Measurements from ENCODE around the gene GOLM1. TPM values are rescaled to one million over a fixed set of nuclear protein-coding genes. Genes with fewer than 3 reads are reported as not detected.

Gene GOLM1
- total and polyA plus RNA-seq, 4 donors: 21.7 to 55.2 (median 35.7) TPM

- no peak for TF ChIP-seq CTCF (IDR thresholded peaks at IDR 0.05; ENCODE audit: control extremely low read depth, extremely low read depth)
- ATAC-seq (ENCODE audit: insufficient read depth, low FRiP score) (peak; percentile 87), DNase-seq (peak; percentile 66 to 70 (median 69))
- H3K9ac ChIP-seq (ENCODE audit: insufficient read depth in 1 of 2, low read length in 2 of 2): peak overlapping the region in 1 of 2 donors; percentile 55
- peaks cover 0 to 14% (median 7%) of the 10 kb centered on the region in 5 donors for H3K4me1 ChIP-seq (ENCODE audit: control insufficient read depth in 5 of 5, insufficient read depth in 5 of 5, low read length in 5 of 5)
- no peaks in the 10 kb centered on the region for H3K36me3 ChIP-seq (ENCODE audit: control insufficient read depth in 4 of 4, insufficient read depth in 4 of 4, low read length in 4 of 4)
- peaks cover 0 to 2% (median 0%) of the 10 kb centered on the region in 4 donors for H3K9me3 ChIP-seq (ENCODE audit: control insufficient read depth in 4 of 4, insufficient read depth in 3 of 4, low read length in 3 of 4)
- 52 to 63% methylated on average over 8 of the region's 8 CpGs for WGBS, 2 donors
- H3K4me3 ChIP-seq: no peak overlapping the region
- H3K27me3 ChIP-seq (ENCODE audit: control insufficient read depth in 3 of 3, insufficient read depth in 3 of 3, low read length in 2 of 3): no peaks in the 10 kb centered on the region
- H3K27ac ChIP-seq (ENCODE audit: low read depth in 1 of 2, low read length in 1 of 2): no peak overlapping the region
These were observed 5.4 kb downstream of the GOLM1 start for GRCh38 chr9:86093788-86094555.

GRCh38 chr9:86091477-86091876, 7.9 kb downstream of the GOLM1 start:
- DNase-seq: no peak
- Histone ChIP-seq H3K27me3 (ENCODE audit: control insufficient read depth in 3 of 3, insufficient read depth in 3 of 3, low read length in 2 of 3) (no peaks in the 10 kb centered on the region), H3K4me3 (no peak overlapping the region), H3K4me1 (ENCODE audit: control insufficient read depth in 5 of 5, insufficient read depth in 5 of 5, low read length in 5 of 5) (peaks cover 0 to 4% (median 0%) of the 10 kb centered on the region in 5 donors), H3K27ac (ENCODE audit: low read depth in 1 of 2, low read length in 1 of 2) (no peak overlapping the region), H3K9ac (ENCODE audit: insufficient read depth in 1 of 2, low read length in 2 of 2) (no peak overlapping the region), H3K36me3 (ENCODE audit: control insufficient read depth in 4 of 4, insufficient read depth in 4 of 4, low read length in 4 of 4) (no peaks in the 10 kb centered on the region), H3K9me3 (ENCODE audit: control insufficient read depth in 4 of 4, insufficient read depth in 3 of 4, low read length in 3 of 4) (peaks cover 0 to 2% (median 0%) of the 10 kb centered on the region in 4 donors)
- no peak for ATAC-seq (ENCODE audit: insufficient read depth, low FRiP score)
- no peak for TF ChIP-seq CTCF (IDR thresholded peaks at IDR 0.05; ENCODE audit: control extremely low read depth, extremely low read depth)
- WGBS, 2 donors: 95 to 99% methylated on average over 3 of the region's 3 CpGs

- peaks cover 0 to 2% (median 0%) of the 10 kb centered on the region in 4 donors for H3K9me3 ChIP-seq (ENCODE audit: control insufficient read depth in 4 of 4, insufficient read depth in 3 of 4, low read length in 3 of 4)
- no peak for TF ChIP-seq CTCF (IDR thresholded peaks at IDR 0.05; ENCODE audit: control extremely low read depth, extremely low read depth)
- H3K27me3 ChIP-seq (ENCODE audit: control insufficient read depth in 3 of 3, insufficient read depth in 3 of 3, low read length in 2 of 3): no peaks in the 10 kb centered on the region
- H3K9ac ChIP-seq (ENCODE audit: insufficient read depth in 1 of 2, low read length in 2 of 2): no peak overlapping the region
- no peaks in the 10 kb centered on the region for H3K4me1 ChIP-seq (ENCODE audit: control insufficient read depth in 5 of 5, insufficient read depth in 5 of 5, low read length in 5 of 5)
- DNase-seq: peak in 2 of 3 donors; percentile 31 to 35
- no peak overlapping the region for H3K4me3 ChIP-seq
- H3K36me3 ChIP-seq (ENCODE audit: control insufficient read depth in 4 of 4, insufficient read depth in 4 of 4, low read length in 4 of 4): peaks cover 0 to 6% (median under 1%) of the 10 kb centered on the region in 4 donors
- ATAC-seq (ENCODE audit: insufficient read depth, low FRiP score): no peak
- H3K27ac ChIP-seq (ENCODE audit: low read depth in 1 of 2, low read length in 1 of 2): no peak overlapping the region
These were observed 16.5 kb downstream of the GOLM1 start for GRCh38 chr9:86082870-86083269.
